ENCODE measurements around the gene FCN2.

DNA sequence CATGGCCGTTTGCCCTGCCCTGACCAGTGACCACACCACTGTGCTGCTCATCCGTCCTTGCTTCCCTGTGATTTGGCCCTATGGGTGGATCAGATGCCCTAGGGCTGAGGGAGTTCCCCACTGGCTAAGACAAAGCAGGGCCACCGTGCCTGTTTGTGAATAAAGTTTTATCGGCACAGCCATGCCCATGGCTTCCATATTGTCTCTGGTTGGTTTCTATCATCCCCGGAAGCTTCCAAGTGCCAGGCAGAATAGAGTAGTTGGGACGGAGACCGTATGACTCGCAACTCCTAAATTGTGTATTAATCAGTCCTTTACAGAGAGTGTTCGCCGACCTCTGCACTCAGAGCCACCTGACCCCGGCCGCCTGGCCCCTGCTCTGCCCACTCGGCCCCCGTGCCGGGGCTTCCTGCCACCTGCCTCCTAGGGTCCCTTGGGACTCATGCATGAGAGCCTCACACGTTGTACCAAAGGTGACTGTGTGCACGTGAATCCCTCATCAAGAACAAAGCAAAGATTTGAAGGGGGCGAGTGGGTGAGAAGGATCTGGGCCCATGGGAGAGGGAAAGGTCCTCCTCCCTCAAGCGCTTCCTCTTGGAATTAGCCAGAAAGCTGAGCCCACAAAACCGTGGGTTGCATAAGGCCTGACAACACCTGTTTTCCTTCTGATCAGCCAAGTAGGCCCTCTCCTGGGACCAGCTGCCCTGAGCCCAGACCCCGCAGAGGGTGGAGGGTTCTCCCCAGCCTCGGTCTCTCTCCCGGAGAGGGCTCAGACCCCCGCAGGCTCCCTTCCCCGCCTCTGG, 11.7 kb upstream of the FCN2 start:
- no peak for TF ChIP-seq EZH2phosphoT487 (IDR thresholded peaks at IDR 0.05; ENCODE audit: low read depth, severe bottlenecking, unreplicated experiment)
- no peak for TF ChIP-seq EZH2 (IDR thresholded peaks at IDR 0.05; ENCODE audit: borderline replicate concordance)
- no peak for TF ChIP-seq CTCF (IDR thresholded peaks at IDR 0.05; ENCODE audit: poor library complexity)

All from hepatocyte (in vitro differentiated cells).